IMR-90 (cell line): Measurements from ENCODE around the gene RASSF7. TPM values are rescaled to one million over a fixed set of nuclear protein-coding genes. Genes with fewer than 3 reads are reported as not detected.

Experiments
- ATAC-seq: fragments of 200-7000 bp; cut with Tn5 transposase; 2 replicates; pipeline ENCODE4 v1.9.1; 2020; ENCODE audit warnings: low read depth, mild to moderate bottlenecking, moderate library complexity
- BruUV-seq: library from RNA; stranded (reverse); fragments of 400-500 nt; replicated peaks from 2 replicates; lab custom pipeline; 2021; lab: Mats Ljungman, UMichigan
- CTCF ChIA-PET: fragments of 300-600 bp; formaldehyde crosslinking; extraction: SDS; loops from one replicate; lab custom pipeline; 2021; ENCODE audit warnings: antibody characterized with exemption; lab: Yijun Ruan, JAX
- POLR2A ChIA-PET: fragments of 300-600 bp; sonication (Branson Sonifier 250); formaldehyde crosslinking; loops from one replicate; lab custom pipeline; 2022; ENCODE audit warnings: antibody characterized with exemption; ENCODE audit not compliant: unreplicated experiment; lab: Charles Lee
- DNase-seq: peaks from one replicate; pipeline ENCODE4 v3.0.0; 2013
- H2AFZ ChIP-seq: replicated peaks from 2 replicates; pipeline ENCODE3; 2013; ENCODE audit warnings: low read length, mild to moderate bottlenecking; ENCODE audit not compliant: poor library complexity
- H2AK5ac ChIP-seq: 2 replicates; pipeline ENCODE4 v1.6.1; 2013; ENCODE audit warnings: low read depth, low read length, inconsistent platforms
- H2AK9ac ChIP-seq: replicated peaks from 2 replicates; pipeline ENCODE3; 2013; ENCODE audit warnings: mild to moderate bottlenecking, low read depth, low read length, moderate library complexity; ENCODE audit not compliant: poor library complexity
- H2BK120ac ChIP-seq: 2 replicates; pipeline ENCODE4 v1.6.1; 2013; ENCODE audit warnings: low read depth, low read length, inconsistent platforms
- H2BK15ac ChIP-seq: 3 replicates; pipeline ENCODE4 v1.6.1; 2013; ENCODE audit warnings: low read depth, low read length, inconsistent platforms
- H2BK20ac ChIP-seq: 2 replicates; pipeline ENCODE4 v1.6.1; 2013; ENCODE audit warnings: low read depth, mild to moderate bottlenecking, inconsistent platforms, low read length, moderate library complexity
- H2BK5ac ChIP-seq: 2 replicates; pipeline ENCODE4 v1.6.1; 2013; ENCODE audit warnings: mild to moderate bottlenecking, low read depth, low read length, inconsistent platforms; ENCODE audit not compliant: poor library complexity, severe bottlenecking
- H3K14ac ChIP-seq: replicated peaks from 2 replicates; pipeline ENCODE4 v1.6.1; 2013; ENCODE audit warnings: low read depth, low read length, inconsistent platforms
- H3K18ac ChIP-seq: 2 replicates; pipeline ENCODE4 v1.6.1; 2013; ENCODE audit warnings: low read depth, low read length, control low read depth
- H3K23ac ChIP-seq: 2 replicates; pipeline ENCODE4 v1.6.1; 2013; ENCODE audit warnings: low read depth, low read length, inconsistent platforms
- H3K27ac ChIP-seq: 2 replicates; pipeline ENCODE4 v1.5.1; 2013; ENCODE audit warnings: mild to moderate bottlenecking, control low read depth, low read length; ENCODE audit not compliant: insufficient read depth
- H3K27me3 ChIP-seq: 2 replicates; pipeline ENCODE4 v1.6.1; 2013; ENCODE audit warnings: low read length; ENCODE audit not compliant: control insufficient read depth, insufficient read depth
- H3K36me3 ChIP-seq: 2 replicates; pipeline ENCODE4 v1.6.1; 2013; ENCODE audit warnings: low read length, mixed read lengths; ENCODE audit not compliant: control insufficient read depth, insufficient read depth
- H3K4ac ChIP-seq: 2 replicates; pipeline ENCODE4 v1.6.1; 2013; ENCODE audit warnings: low read depth, low read length, inconsistent platforms
- H3K4me1 ChIP-seq: 2 replicates; pipeline ENCODE4 v1.6.1; 2013; ENCODE audit warnings: low read length, mixed read lengths; ENCODE audit not compliant: control insufficient read depth, insufficient read depth
- H3K4me2 ChIP-seq: 2 replicates; pipeline ENCODE4 v1.6.1; 2013; ENCODE audit warnings: low read depth, mild to moderate bottlenecking, control low read depth, low read length, moderate library complexity
- H3K4me3 ChIP-seq: 2 replicates; pipeline ENCODE4 v1.5.1; 2013; ENCODE audit warnings: low read depth, mild to moderate bottlenecking, control low read depth, low read length, moderate library complexity; ENCODE audit not compliant: insufficient read depth
- H3K56ac ChIP-seq: 2 replicates; pipeline ENCODE4 v1.6.1; 2013; ENCODE audit warnings: low read length, inconsistent platforms; ENCODE audit not compliant: insufficient read depth; ENCODE audit errors: extremely low read depth
- H3K79me1 ChIP-seq, 2 experiments: 2 replicates each; pipeline ENCODE4 v1.6.1; 2013; ENCODE audit warnings: low read length in 2 of 2, inconsistent platforms in 1 of 2, low read depth in 1 of 2
- H3K9ac ChIP-seq: 2 replicates; pipeline ENCODE4 v1.6.1; 2013; ENCODE audit warnings: low read depth, low read length, control low read depth
- H3K9me1 ChIP-seq: 2 replicates; pipeline ENCODE4 v1.6.1; 2013; ENCODE audit warnings: low read length, inconsistent platforms; ENCODE audit not compliant: insufficient read depth
- H3K9me3 ChIP-seq: 2 replicates; pipeline ENCODE4 v1.6.1; 2013; ENCODE audit warnings: low read length; ENCODE audit not compliant: control insufficient read depth, insufficient read depth
- H4K20me1 ChIP-seq: 2 replicates; pipeline ENCODE4 v1.6.1; 2013; ENCODE audit warnings: low read length, inconsistent platforms; ENCODE audit not compliant: insufficient read depth
- H4K5ac ChIP-seq: 2 replicates; pipeline ENCODE4 v1.6.1; 2013; ENCODE audit warnings: mild to moderate bottlenecking, low read depth, low read length, control low read depth
- H4K8ac ChIP-seq, 2 experiments: 2 replicates each; pipeline ENCODE4 v1.6.1; 2013; ENCODE audit warnings: low read depth in 2 of 2, low read length in 2 of 2, control low read depth in 1 of 2, inconsistent platforms in 1 of 2
- H4K91ac ChIP-seq: 2 replicates; pipeline ENCODE4 v1.6.1; 2013; ENCODE audit warnings: low read depth, low read length, inconsistent platforms; ENCODE audit not compliant: insufficient read depth
- WGBS, 2 experiments: methylation state at CpG; one replicate each; pipeline versions ENCODE4 v1.1.5 to v1.1.7; 2013; ENCODE audit warnings: missing lambda C conversion rate in 2 of 2; ENCODE audit not compliant: insufficient read length in 1 of 2; ENCODE audit errors: extremely low coverage in 2 of 2; 5-methylcytosine and 5-hydroxymethylcytosine counted together
- dilution Hi-C: fragments of 300-500 bp; cut with HindIII; formaldehyde crosslinking; loops from one replicate; pipeline ENCODE4 v1.14.3; 2018; ENCODE audit warnings: low sequenced_read_pairs; ENCODE audit not compliant: unreplicated experiment
- in situ Hi-C: fragments of 300-500 bp; cut with MboI; formaldehyde crosslinking; loops from 3 replicates; pipeline ENCODE4 v1.14.3; 2019; ENCODE audit warnings: low sequenced_read_pairs, inconsistent platforms, mixed read lengths
- intact Hi-C: fragments of 100-400 bp; cut with micrococcal nuclease; formaldehyde crosslinking; loops from 2 replicates; pipeline ENCODE4 v1.10.0; 2022
- polyA plus RNA-seq, 3 experiments: library from polyadenylated mRNA; depleted of rRNA; stranded (reverse); fragments of >200 nt; gene quantifications; 2 replicates each; pipeline ENCODE4 v1.2.3, GENCODE V29; 2012; ENCODE audit warnings: low replicate concordance in 1 of 3
- total RNA-seq: library from RNA; depleted of rRNA; stranded (reverse); fragments of >200 nt; gene quantifications from 2 replicates; pipeline ENCODE4 v1.2.3, GENCODE V29; 2012
- TF ChIP-seq, protein P1 (sequence below): fragments of 150-350 bp; IDR thresholded peaks from 2 replicates; pipeline ENCODE4 v1.6.1; 2017; ENCODE audit warnings: mild to moderate bottlenecking, antibody characterized with exemption, low read length, low read depth

The RASSF7 gene
- total and polyA plus RNA-seq, 2 of the 4 experiments (the other 2 are of a cell fraction) = 6.8 to 18.5 TPM

DNA sequence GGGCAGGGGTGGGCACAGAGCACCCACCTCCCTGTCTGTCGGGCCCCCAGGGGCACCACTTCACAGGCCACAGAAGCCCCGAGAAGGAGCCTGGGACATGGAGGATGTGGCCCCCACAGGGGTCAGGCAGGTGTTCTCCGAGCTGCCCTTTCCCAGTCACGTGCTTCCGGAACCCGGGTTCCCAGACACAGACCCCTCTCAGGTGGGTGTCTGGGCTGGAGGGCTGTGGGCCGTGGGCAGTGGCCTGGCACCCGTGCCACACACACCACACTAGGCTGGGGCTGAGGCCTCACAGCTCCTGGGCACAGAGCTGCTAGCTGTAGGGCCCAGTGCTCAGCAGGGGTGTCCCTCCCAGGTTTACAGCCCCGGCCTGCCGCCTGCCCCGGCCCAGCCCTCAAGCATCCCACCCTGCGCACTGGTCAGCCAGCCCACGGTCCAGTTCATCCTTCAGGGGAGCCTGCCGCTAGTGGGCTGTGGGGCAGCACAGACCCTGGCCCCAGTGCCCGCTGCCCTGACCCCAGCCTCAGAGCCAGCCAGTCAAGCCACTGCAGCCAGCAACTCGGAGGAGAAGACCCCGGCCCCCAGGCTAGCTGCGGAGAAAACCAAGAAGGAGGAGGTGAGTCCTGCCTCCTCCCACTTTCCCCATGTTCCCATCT, 49.5 kb downstream of the RASSF7 start:
- Histone ChIP-seq H3K9me1 (no peaks in the 10 kb centered on the region), H2BK15ac (no peak overlapping the region), H2BK5ac (no peak overlapping the region), H2BK20ac (no peak overlapping the region), H3K9ac (no peak overlapping the region), H2AK9ac (no peak overlapping the region), H3K79me1 (peaks cover 0 to 21% of the 10 kb centered on the region in 2 experiments), H3K4me3 (no peak overlapping the region), H2AK5ac (no peak overlapping the region), H4K20me1 (peaks cover 37% of the 10 kb centered on the region), H3K4me1 (peaks cover 3% of the 10 kb centered on the region; the same call in 1 of the 2 replicates), H3K23ac (no peak overlapping the region), H2AFZ (no peak overlapping the region), H3K4ac (no peak overlapping the region), H3K9me3 (no peaks in the 10 kb centered on the region), H3K4me2 (no peak overlapping the region), H3K56ac (no peak overlapping the region), H3K14ac (no peak overlapping the region), H2BK120ac (no peak overlapping the region), H4K91ac (no peak overlapping the region), H3K27me3 (no peaks in the 10 kb centered on the region), H4K8ac (no peak overlapping the region), H3K27ac (no peak overlapping the region), H3K18ac (no peak overlapping the region), H4K5ac (no peak overlapping the region), H3K36me3 (peaks cover 79% of the 10 kb centered on the region)
- ChIA-PET POLR2A (no interaction called here), CTCF (no interaction called here)
- no TSS peak for BruUV-seq
- dilution Hi-C loops (no loop called here), in situ Hi-C loops (no loop called here), intact Hi-C loops (no loop called here)
- ATAC-seq (no peak), DNase-seq (no peak)
- no CpG with 5 or more reads among the region's 18 CpGs for WGBS, 2 experiments
- TF ChIP-seq, protein P1, sequence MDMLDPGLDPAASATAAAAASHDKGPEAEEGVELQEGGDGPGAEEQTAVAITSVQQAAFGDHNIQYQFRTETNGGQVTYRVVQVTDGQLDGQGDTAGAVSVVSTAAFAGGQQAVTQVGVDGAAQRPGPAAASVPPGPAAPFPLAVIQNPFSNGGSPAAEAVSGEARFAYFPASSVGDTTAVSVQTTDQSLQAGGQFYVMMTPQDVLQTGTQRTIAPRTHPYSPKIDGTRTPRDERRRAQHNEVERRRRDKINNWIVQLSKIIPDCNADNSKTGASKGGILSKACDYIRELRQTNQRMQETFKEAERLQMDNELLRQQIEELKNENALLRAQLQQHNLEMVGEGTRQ = no peak
